Aorta (tissue), 5 donors: ENCODE measurements around the gene FLAD1. TPM values are rescaled to one million over a fixed set of nuclear protein-coding genes. Genes with fewer than 3 reads are reported as not detected.
A peak's percentile ranks its signal among the peaks of the same experiment; 100 is the strongest.

Source experiments
- ATAC-seq: fragments of 200-7000 bp; cut with Tn5 transposase; one replicate; pipeline ENCODE4 v1.9.1; 2022; ENCODE audit warnings: moderate library complexity; ENCODE audit not compliant: low FRiP score
- DNase-seq, 2 donors: peaks; one replicate each; pipeline ENCODE4 v3.0.0-alpha.2; 2020
- H3K27ac ChIP-seq, 2 donors: one replicate each; pipeline ENCODE4 v1.5.1; 2013; ENCODE audit warnings: low read length in 2 of 2, mild to moderate bottlenecking in 2 of 2, moderate library complexity in 2 of 2, control low read depth in 1 of 2, inconsistent platforms in 1 of 2, low read depth in 1 of 2
- H3K27me3 ChIP-seq, 2 donors: one replicate each; pipeline ENCODE4 v1.6.1; 2013; ENCODE audit warnings: control low read depth in 1 of 2, low read length in 1 of 2, mild to moderate bottlenecking in 1 of 2, moderate library complexity in 1 of 2; ENCODE audit not compliant: insufficient read depth in 2 of 2, control insufficient read depth in 1 of 2
- H3K36me3 ChIP-seq, 2 donors: one replicate each; pipeline ENCODE4 v1.6.1; 2013; ENCODE audit warnings: control low read depth in 1 of 2, low read length in 1 of 2, mild to moderate bottlenecking in 1 of 2; ENCODE audit not compliant: insufficient read depth in 2 of 2, control insufficient read depth in 1 of 2
- H3K4me1 ChIP-seq, 2 donors: one replicate each; pipeline ENCODE4 v1.6.1; 2013; ENCODE audit warnings: low read length in 2 of 2, control low read depth in 1 of 2, mild to moderate bottlenecking in 1 of 2, moderate library complexity in 1 of 2; ENCODE audit not compliant: insufficient read depth in 2 of 2, control insufficient read depth in 1 of 2
- H3K4me3 ChIP-seq, 2 donors: one replicate each; pipeline ENCODE4 v1.5.1; 2013; ENCODE audit warnings: low read length in 2 of 2, control low read depth in 1 of 2, mild to moderate bottlenecking in 1 of 2
- H3K9me3 ChIP-seq: one replicate; pipeline ENCODE4 v1.6.1; 2013; ENCODE audit warnings: mild to moderate bottlenecking, low read length; ENCODE audit not compliant: control insufficient read depth
- WGBS, 2 donors: extraction: QIAGEN DNeasy Blood & Tissue Kit; methylation state at CpG; one replicate each; pipeline ENCODE4 v1.1.7; 2013; 5-methylcytosine and 5-hydroxymethylcytosine counted together
- intact Hi-C, 2 donors: fragments of 100-400 bp; cut with DNase I; formaldehyde crosslinking; loops; one replicate each; pipeline versions ENCODE4 v1.14.2 to v1.15.0; 2022
- polyA plus RNA-seq, 2 donors: library from polyadenylated mRNA; stranded (reverse); fragments of 200-250 nt; gene quantifications; one replicate each; pipeline ENCODE4 v1.2.3, GENCODE V29; 2013
- total RNA-seq, 2 donors: library from RNA; stranded (reverse); fragmentation: NEBNext Ultra II Directional; extraction: Animal tissue kit (Norgen Biotek cat#: 25700); gene quantifications; one replicate each; pipeline ENCODE4 v1.2.1, GENCODE V29; 2021
- donor health status: healthy with polysubstance abuse.
- donor health status: Bipolar disorder and iron deficiency.
- donor health status: DM: no; HTN: no; CAD: no.
- donor health status: DM: no; HTN: no; CAD: no.
- donor health status: DM: yes; HTN: yes; CAD: no.

FLAD1 gene
- total and polyA plus RNA-seq, 4 donors = 14.5 to 24.2 (median 20.7) TPM

DNA sequence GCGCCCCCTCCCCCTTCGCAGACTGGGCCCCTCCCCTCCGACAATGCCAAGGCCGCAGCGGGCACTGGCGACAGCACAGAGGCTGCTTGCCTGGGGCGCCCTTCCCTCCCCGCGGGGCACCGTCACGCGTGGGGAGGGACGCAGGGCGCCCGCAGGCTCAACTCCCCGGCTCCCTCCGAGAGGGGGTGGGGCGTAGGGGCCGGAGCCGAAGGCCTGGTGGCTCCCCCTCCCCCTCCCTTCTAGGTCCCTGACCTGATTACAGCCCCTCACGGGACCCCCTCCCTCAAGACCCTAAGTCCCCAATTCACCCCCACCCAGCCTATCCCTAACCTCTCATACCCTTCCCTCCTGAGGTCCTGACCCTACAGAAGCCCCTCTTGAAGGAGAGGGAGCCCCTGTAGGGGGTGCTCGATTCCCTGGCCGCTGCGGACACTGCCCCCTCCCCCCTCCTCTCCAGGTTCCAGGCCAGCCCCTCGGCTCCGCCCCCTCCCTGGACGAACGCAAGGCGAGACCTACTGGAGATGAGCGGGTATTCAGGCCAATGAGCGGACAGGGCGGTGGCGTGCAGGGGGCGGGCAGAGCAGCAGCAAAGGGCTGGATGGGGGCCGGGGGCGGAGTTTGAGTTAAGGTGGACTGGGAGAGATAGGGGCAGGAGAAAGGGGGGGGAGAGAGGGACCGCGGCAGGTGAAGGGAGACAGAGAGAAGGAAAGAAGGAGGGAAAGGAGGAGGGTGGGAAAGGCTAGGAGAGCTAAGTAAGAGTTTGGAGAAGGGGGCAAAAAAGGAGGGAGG is 18.7 kb downstream of the FLAD1 start:
- WGBS, 2 donors = 0 to 1% methylated on average over 21 to 38 of the region's 38 CpGs
- peak; percentile 100 for DNase-seq
- ATAC-seq = peak; percentile 92
- intact Hi-C loops = loop anchor here in 1 of 2 donors (1.0 to 5.0 kb wide), 3 partner anchors 29 to 65 kb away; partner anchors contain the start of genes EFNA4 and PMVK
- Histone ChIP-seq H3K27me3 (no peaks in the 10 kb centered on the region), H3K36me3 (no peaks in the 10 kb centered on the region), H3K4me3 (peak overlapping the region; percentile 46 to 65), H3K4me1 (peaks cover 0 to 2% of the 10 kb centered on the region in 2 donors), H3K27ac (peak overlapping the region; percentile 15 to 87), H3K9me3 (no peaks in the 10 kb centered on the region)

DNA sequence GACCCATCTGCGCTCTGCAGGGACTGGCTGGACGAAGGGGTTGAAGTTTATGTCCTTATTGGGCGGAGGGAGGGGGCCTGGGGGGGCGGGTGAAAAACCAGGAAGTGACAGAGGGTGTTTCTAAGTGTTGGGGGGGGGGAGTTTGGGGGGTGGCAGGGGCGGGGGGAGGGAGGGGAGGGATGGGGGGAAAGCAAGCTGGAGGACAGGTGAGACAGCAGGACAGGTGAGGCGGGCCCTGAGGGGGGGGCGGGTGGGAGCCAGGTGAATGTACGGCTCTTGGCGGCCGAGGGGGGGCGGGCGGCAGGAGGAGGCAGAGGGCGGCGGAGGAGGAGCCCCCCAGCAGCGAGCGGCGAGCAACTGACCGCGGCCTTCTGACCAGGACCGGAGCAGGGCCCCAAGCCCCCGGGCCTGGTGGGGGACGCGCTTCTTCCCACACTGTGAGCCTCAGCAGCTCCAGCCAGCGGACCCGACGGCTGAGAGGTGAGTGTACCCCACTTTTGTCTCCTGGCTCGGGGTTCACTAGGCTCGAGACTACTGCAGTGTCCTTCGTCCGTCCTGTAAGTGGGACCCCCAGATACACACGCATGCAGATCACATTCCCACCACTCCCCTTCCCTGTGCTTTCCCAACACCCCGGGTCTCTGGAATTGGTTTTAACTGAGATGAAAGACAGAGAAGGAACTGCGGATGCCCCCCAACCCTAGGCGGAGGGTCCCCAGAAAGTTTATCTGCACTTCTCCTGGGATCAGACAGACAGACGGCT is 19.5 kb downstream of the FLAD1 start, which contains the start of gene ZBTB7B:
Gene ZBTB7B (plus strand): TSS at position 339 of the 763 bp plus-strand sequence. CDS start 11,859 bp downstream, outside the sequence.
- H3K27me3 ChIP-seq = no peaks in the 10 kb centered on the region
- ATAC-seq = peak; percentile 6
- peaks cover 0 to 2% of the 10 kb centered on the region in 2 donors for H3K4me1 ChIP-seq
- H3K9me3 ChIP-seq = no peaks in the 10 kb centered on the region
- H3K27ac ChIP-seq = peak within 1 kb of the TSS; percentile 59 to 89
- intact Hi-C loops = loop anchor here in 1 of 2 donors (1.0 to 5.0 kb wide), 3 partner anchors 29 to 65 kb away; partner anchors contain the start of genes EFNA4 and PMVK
- WGBS, 2 donors = 0 to 1% methylated on average over 25 to 34 of the region's 35 CpGs
- no peaks in the 10 kb centered on the region for H3K36me3 ChIP-seq
- peak; percentile 76 to 86 for DNase-seq
- H3K4me3 ChIP-seq = peak within 1 kb of the TSS; percentile 79 to 84

DNA sequence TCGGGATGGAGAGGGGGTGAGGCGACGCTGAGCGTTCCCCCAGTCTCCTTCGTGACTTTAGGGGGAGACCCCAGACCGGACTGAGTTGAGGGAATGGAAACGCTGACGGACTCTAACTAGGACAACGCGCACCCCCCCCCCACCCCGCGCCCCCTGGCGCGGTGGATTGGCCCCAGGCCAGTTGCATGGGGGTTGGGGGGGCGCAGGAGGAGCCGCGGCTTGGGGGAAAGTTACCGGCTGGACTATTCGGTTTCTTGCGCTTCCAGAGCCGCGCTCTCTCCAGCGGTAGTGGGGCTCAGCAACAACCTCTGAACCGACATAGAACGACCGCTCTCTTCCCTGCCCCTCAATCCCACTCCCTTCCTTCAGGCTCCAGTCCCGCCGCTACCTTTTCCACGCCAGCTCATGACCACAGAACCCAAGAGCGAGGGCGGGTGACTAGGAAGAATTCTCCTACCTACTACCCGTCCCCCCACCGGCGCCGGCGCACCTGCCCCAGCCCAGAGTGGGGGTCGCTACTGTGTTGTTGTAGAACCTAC is 20.2 kb downstream of the FLAD1 start:
- Histone ChIP-seq H3K9me3 (no peaks in the 10 kb centered on the region), H3K4me1 (peaks cover 0 to 2% of the 10 kb centered on the region in 2 donors)
- peak in 1 of 2 donors; percentile 84 for DNase-seq

DNA sequence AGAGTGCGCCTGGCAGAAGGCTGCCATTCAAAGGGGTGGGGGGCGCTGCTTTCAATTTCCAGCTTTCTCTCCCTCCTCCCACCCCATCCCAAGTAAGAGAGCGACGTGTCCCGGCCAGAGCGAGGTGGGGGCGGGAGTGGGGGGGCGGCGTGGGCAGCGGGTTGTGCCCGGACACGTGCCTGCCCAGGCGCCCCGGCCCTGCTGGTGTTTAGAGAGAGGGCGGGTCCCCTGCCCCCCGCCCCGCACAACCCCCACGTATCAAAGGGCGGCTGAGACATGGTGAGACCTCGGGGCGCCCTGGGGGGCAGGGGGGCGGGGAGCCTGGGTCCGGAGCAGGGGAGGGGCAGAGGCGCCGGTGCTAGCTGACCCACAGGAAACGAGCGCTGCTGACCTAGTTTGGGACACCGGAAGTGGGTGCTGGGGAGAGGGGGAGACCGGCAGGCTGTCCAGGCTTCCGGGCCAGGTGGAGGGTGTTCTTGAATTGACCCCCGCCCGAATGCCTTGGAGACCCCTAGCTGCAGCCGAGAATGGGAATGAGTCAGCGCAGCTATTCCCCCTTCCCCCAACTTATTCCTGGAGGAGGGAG is 20.7 kb downstream of the FLAD1 start:
- Histone ChIP-seq H3K27me3 (no peaks in the 10 kb centered on the region), H3K4me1 (peaks cover 0 to 2% of the 10 kb centered on the region in 2 donors), H3K27ac (peak overlapping the region; percentile 34 to 77), H3K9me3 (no peaks in the 10 kb centered on the region), H3K36me3 (no peaks in the 10 kb centered on the region), H3K4me3 (peak overlapping the region; percentile 79 to 84)
- intact Hi-C loops = loop anchor here in 1 of 2 donors (5.0 kb wide), 2 partner anchors 58 to 67 kb away; partner anchors contain the start of genes EFNA4 and PMVK
- DNase-seq (peak; percentile 85 to 91), ATAC-seq (no peak)
- 0 to 1% methylated on average over 33 to 34 of the region's 34 CpGs for WGBS, 2 donors

More for the DNA sequence above, 20.2 kb downstream of the FLAD1 start:
- WGBS, 2 donors = 0% methylated on average over 34 to 37 of the region's 37 CpGs
- peak overlapping the region; percentile 59 to 89 for H3K27ac ChIP-seq
- no peak for ATAC-seq
- H3K36me3 ChIP-seq = no peaks in the 10 kb centered on the region
- no peaks in the 10 kb centered on the region for H3K27me3 ChIP-seq
- H3K4me3 ChIP-seq = peak overlapping the region; percentile 79 to 84
- intact Hi-C loops = loop anchor here in 1 of 2 donors (5.0 kb wide), 2 partner anchors 59 to 66 kb away; partner anchors contain the start of genes EFNA4 and PMVK

DNA sequence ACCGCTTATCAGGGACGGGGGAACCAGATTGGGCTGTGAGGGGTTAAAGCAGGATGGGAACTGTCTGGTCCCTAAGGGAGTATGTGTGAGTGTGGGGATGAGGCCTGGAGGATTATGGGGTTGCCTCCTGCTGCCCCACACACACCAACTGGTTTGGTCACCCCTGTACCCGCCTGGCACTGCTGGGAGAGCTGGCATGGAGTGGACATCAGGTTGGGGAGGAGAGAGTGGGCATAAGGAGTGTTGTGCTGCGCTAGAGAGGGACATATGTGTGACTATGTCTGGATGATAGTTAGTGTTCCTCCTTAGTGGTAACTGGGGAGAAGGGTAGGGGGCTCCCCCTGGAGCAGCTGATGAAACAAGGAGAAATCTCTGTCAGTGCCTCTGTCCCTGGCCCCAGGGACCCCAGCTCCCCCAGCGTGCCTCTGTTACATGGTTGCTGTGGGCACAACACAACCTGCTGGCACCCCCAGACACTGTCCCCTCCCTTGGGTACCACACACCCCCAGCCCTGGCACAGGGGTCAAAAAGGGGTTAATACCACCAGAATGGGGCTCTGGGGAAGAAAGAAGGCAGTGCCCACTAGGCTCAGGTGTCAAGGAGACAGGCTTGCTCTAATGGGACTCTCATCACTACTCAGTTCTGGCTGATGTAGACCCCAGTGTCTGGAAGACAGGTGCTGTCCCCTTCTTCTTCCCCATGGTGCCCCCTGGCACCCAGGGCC is 21.4 kb downstream of the FLAD1 start:
- Histone ChIP-seq H3K27me3 (no peaks in the 10 kb centered on the region), H3K27ac (peak overlapping the region; percentile 34 to 77), H3K9me3 (no peaks in the 10 kb centered on the region), H3K4me1 (peaks cover 0 to 2% of the 10 kb centered on the region in 2 donors), H3K36me3 (no peaks in the 10 kb centered on the region), H3K4me3 (peak overlapping the region; percentile 79 to 84)
- 21 to 26% methylated on average over 5 of the region's 5 CpGs for WGBS, 2 donors
- ATAC-seq = no peak
- intact Hi-C loops = loop anchor here in 1 of 2 donors (5.0 kb wide), 2 partner anchors 58 to 67 kb away; partner anchors contain the start of genes EFNA4 and PMVK
- DNase-seq = no peak

DNA sequence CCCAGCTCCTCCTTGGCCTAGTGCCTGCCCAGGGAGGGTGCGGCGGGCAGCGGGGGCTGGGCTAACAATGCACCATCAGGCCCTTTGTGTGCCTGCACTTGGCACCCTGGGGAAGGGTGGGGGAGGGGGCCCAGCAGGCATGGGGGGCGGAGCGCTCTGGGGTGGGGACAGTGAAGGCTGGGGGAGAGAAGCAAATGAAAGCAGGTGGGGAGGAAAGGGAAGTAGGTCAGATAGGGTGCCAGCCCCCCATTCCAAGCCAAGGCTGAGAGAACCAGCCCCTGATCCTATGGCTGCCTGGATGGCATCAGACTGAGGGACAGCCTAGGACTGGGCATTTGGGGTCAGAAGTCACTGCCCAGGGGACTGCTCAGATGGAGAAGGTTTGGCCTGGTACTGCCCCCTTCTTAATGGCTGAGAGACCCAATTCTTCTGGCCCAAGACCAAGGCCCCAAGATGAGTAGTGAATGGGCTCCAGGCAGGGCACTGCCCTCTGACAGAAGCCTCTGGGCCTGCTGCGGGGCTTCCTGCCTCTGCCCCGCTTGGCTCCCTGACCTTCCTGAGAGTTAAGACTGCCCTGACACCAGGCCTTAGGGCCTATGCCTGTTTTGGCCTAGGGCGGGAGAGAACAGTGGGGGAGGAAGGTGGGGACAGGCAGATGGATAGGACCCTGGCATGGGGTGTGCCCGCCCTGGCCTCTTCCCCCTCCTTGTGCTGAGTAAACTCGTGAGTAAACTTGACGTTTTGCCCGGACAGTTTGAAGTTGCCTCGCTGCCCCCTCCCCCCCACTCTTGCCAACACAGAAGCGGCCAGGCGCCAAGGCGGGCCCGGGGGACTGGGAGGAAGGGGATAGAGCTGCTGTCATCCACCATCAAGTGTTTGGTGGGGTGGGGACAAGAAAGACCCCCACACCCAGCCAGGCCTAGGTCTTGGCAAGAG is 22.2 kb downstream of the FLAD1 start:
- DNase-seq = peak; percentile 80 to 89

DNA sequence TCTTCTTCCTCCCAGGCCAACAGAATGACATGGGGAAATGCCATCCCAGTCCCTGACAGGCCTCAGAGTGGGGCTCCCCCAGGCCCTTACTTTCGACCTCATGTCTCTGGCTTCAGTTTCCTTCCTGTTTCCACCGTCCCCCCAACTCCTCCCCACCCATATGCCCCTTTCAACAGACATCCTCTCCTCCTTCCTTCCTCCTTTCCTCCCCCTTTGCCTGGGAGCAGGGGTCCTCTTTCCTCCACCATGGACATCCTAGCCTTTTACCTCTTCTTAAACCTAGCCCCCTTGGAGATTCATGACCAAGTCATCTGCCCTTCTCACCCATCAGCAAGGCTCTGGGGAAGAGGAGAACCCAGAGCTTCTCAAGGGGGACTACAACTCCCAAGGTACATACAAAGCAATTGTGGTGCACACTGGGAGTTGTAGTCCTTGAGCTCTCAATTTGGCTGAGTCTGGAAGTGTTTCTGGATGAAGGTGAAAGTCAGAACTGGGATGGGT is 23.5 kb downstream of the FLAD1 start:
- H3K9me3 ChIP-seq = no peaks in the 10 kb centered on the region
- no peaks in the 10 kb centered on the region for H3K27me3 ChIP-seq
- intact Hi-C loops = no loop called here
- DNase-seq = no peak
- H3K27ac ChIP-seq = no peak overlapping the region
- peaks cover 0 to 2% of the 10 kb centered on the region in 2 donors for H3K4me1 ChIP-seq
- H3K4me3 ChIP-seq = no peak overlapping the region
- no peak for ATAC-seq
- WGBS, 2 donors = 72 to 79% methylated on average over 2 of the region's 2 CpGs
- H3K36me3 ChIP-seq = no peaks in the 10 kb centered on the region

More for the DNA sequence above, 22.2 kb downstream of the FLAD1 start:
- Histone ChIP-seq H3K9me3 (no peaks in the 10 kb centered on the region), H3K27ac (peak overlapping the region in 1 of 2 donors; percentile 77), H3K27me3 (no peaks in the 10 kb centered on the region), H3K4me3 (no peak overlapping the region), H3K36me3 (no peaks in the 10 kb centered on the region), H3K4me1 (peaks cover 0 to 2% of the 10 kb centered on the region in 2 donors)
- ATAC-seq = no peak
- WGBS, 2 donors = 11 to 12% methylated on average over 14 to 17 of the region's 17 CpGs
- intact Hi-C loops = no loop called here
